Measurements from ENCODE around the gene ICOSLG. TPM values are rescaled to one million over a fixed set of nuclear protein-coding genes. Genes with fewer than 3 reads are reported as not detected.

ICOSLG gene
- total RNA-seq, 1 experiment from 2014 or later = 13.5 TPM

- ChIA-PET POLR2A (no interaction called here), CTCF (no interaction called here)
- Mint-ChIP-seq H3K36me3 (ENCODE audit: insufficient read depth, unreplicated experiment) (no peaks in the 10 kb centered on the region), H3K27me3 (ENCODE audit: insufficient read depth, unreplicated experiment) (no peaks in the 10 kb centered on the region), H3K4me1 (ENCODE audit: low read depth, unreplicated experiment) (no peaks in the 10 kb centered on the region), H3K4me3 (ENCODE audit: unreplicated experiment) (no peak overlapping the region), H3K27ac (ENCODE audit: unreplicated experiment) (no peak overlapping the region), H3K9me3 (ENCODE audit: unreplicated experiment) (no peaks in the 10 kb centered on the region)
- Histone ChIP-seq H3K4me3 (ENCODE audit: low read depth, low read length) (no peak overlapping the region), H3K9me3 (no peaks in the 10 kb centered on the region), H3K27me3 (replicated peaks; ENCODE audit: control insufficient read depth, insufficient read depth, low read length) (no peaks in the 10 kb centered on the region), H3K36me3 (ENCODE audit: control insufficient read depth, insufficient read depth, low read length) (no peaks in the 10 kb centered on the region), H3K4me1 (no peaks in the 10 kb centered on the region)
- no peak for DNase-seq
- TF ChIP-seq, protein P1, sequence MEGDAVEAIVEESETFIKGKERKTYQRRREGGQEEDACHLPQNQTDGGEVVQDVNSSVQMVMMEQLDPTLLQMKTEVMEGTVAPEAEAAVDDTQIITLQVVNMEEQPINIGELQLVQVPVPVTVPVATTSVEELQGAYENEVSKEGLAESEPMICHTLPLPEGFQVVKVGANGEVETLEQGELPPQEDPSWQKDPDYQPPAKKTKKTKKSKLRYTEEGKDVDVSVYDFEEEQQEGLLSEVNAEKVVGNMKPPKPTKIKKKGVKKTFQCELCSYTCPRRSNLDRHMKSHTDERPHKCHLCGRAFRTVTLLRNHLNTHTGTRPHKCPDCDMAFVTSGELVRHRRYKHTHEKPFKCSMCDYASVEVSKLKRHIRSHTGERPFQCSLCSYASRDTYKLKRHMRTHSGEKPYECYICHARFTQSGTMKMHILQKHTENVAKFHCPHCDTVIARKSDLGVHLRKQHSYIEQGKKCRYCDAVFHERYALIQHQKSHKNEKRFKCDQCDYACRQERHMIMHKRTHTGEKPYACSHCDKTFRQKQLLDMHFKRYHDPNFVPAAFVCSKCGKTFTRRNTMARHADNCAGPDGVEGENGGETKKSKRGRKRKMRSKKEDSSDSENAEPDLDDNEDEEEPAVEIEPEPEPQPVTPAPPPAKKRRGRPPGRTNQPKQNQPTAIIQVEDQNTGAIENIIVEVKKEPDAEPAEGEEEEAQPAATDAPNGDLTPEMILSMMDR (IDR thresholded peaks at IDR 0.05; ENCODE audit: insufficient read depth in 1 of 2, low read depth in 1 of 2, low read length in 1 of 2, severe bottlenecking in 1 of 2, unreplicated experiment in 1 of 2) = no peak
- no TSS peak for BruUV-seq (replicated peaks)
- intact Hi-C loops (cut with micrococcal nuclease; ENCODE audit: unreplicated experiment) = no loop called here
Observed at GRCh38 chr21:44286716-44287632, 46.2 kb upstream of the ICOSLG start.

DNA sequence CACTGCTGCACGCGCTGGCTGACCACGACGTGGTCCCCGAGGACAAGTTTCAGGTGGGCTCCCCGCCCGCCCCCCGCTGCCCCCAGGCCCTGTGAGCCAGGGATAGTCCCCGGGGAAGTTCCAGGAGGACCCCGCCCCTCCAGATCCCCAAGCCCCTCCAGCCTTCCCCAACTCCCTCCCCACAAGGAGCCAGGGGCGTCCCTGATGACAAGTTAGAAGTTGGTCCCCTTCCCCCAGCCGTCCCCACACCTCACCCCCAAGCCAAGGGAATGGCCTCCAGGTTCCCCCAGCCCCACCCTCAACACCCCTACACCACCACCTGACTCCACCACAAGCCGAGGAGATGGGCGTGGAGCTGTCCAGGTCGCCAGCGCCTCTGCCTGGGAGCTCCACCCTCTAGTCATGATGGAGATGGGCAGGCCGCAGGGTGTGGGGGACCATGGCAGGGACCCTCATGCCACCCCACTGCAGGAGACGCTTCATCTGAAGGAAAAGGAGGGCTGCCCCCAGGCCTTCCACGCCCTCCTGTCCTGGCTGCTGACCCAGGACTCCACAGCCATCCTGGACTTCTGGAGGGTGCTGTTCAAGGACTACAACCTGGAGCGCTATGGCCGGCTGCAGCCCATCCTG is 45.5 kb upstream of the ICOSLG start:
- Histone ChIP-seq H3K4me1 (no peaks in the 10 kb centered on the region), H3K27me3 (replicated peaks; ENCODE audit: control insufficient read depth, insufficient read depth, low read length) (no peaks in the 10 kb centered on the region), H3K36me3 (ENCODE audit: control insufficient read depth, insufficient read depth, low read length) (no peaks in the 10 kb centered on the region), H3K9me3 (no peaks in the 10 kb centered on the region), H3K4me3 (ENCODE audit: low read depth, low read length) (no peak overlapping the region)
- Mint-ChIP-seq H3K27ac (ENCODE audit: unreplicated experiment) (no peak overlapping the region), H3K4me3 (ENCODE audit: unreplicated experiment) (no peak overlapping the region), H3K9me3 (ENCODE audit: unreplicated experiment) (no peaks in the 10 kb centered on the region), H3K36me3 (ENCODE audit: insufficient read depth, unreplicated experiment) (no peaks in the 10 kb centered on the region), H3K4me1 (ENCODE audit: low read depth, unreplicated experiment) (no peaks in the 10 kb centered on the region), H3K27me3 (ENCODE audit: insufficient read depth, unreplicated experiment) (no peaks in the 10 kb centered on the region)
- ChIA-PET CTCF (no interaction called here), POLR2A (no interaction called here)
- TF ChIP-seq, protein P1 (IDR thresholded peaks at IDR 0.05; ENCODE audit: insufficient read depth in 1 of 2, low read depth in 1 of 2, low read length in 1 of 2, severe bottlenecking in 1 of 2, unreplicated experiment in 1 of 2) = no peak
- DNase-seq = no peak
- no TSS peak for BruUV-seq (replicated peaks)
- intact Hi-C loops (cut with micrococcal nuclease; ENCODE audit: unreplicated experiment) = no loop called here

GRCh38 chr21:44285138-44285992 is 44.6 kb upstream of the ICOSLG start, which contains the start of gene AIRE:
TSS of gene AIRE (plus strand) at chr21:44285876. CDS start at chr21:44286007, 131 bp downstream.
- CTCF ChIA-PET = no interaction called here
- intact Hi-C loops (cut with micrococcal nuclease; ENCODE audit: unreplicated experiment) = no loop called here

More at GRCh38 chr21:44285138-44285992, 44.6 kb upstream of the ICOSLG start, which contains the start of gene AIRE:
- Histone ChIP-seq H3K9me3 (no peaks in the 10 kb centered on the region), H3K4me3 (ENCODE audit: low read depth, low read length) (no peak within 1 kb of the TSS), H3K27me3 (replicated peaks; ENCODE audit: control insufficient read depth, insufficient read depth, low read length) (no peaks in the 10 kb centered on the region), H3K4me1 (no peaks in the 10 kb centered on the region), H3K36me3 (ENCODE audit: control insufficient read depth, insufficient read depth, low read length) (no peaks in the 10 kb centered on the region)
- Mint-ChIP-seq H3K27me3 (ENCODE audit: insufficient read depth, unreplicated experiment) (no peaks in the 10 kb centered on the region), H3K4me3 (ENCODE audit: unreplicated experiment) (no peak within 1 kb of the TSS), H3K27ac (ENCODE audit: unreplicated experiment) (no peak within 1 kb of the TSS), H3K4me1 (ENCODE audit: low read depth, unreplicated experiment) (no peaks in the 10 kb centered on the region), H3K9me3 (ENCODE audit: unreplicated experiment) (no peaks in the 10 kb centered on the region), H3K36me3 (ENCODE audit: insufficient read depth, unreplicated experiment) (no peaks in the 10 kb centered on the region)
- TF ChIP-seq, protein P1 (IDR thresholded peaks at IDR 0.05; ENCODE audit: insufficient read depth in 1 of 2, low read depth in 1 of 2, low read length in 1 of 2, severe bottlenecking in 1 of 2, unreplicated experiment in 1 of 2) = no peak
- DNase-seq = no peak
- BruUV-seq (replicated peaks) = no TSS peak
- POLR2A ChIA-PET = no interaction called here

Data from Caco-2 (cell line).